Stimulated activated CD8-positive, alpha-beta memory T cell treated with anti-CD3 and anti-CD28 coated beads, Interleukin-12 subunit alpha, Interleukin-12 subunit beta, amount 100 ng/mL, for 24 hours (primary cell): ENCODE data around the gene NEK1.

Source experiments
- DNase-seq: peaks from one replicate; pipeline ENCODE4 v3.0.0-alpha.2; 2020; ENCODE audit errors: extremely low read depth

NEK1 gene

DNA sequence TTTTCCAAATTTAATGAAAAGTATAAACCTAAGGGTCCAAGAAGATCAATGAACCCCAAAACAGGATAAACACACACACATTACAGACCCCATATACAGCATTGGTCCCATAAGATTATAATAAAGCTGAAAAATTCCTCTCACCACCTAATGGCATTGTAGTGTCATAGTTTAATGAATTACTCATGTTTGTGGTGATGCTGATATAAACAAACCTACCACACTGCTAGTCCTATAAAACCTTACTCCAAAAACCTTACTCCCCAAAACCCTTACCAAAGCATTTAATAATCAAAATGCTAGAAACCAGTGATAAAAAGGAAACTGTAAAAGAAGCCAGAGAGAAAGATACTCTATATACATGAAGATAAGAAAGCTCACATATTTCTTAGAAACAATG, 193.5 kb downstream of the NEK1 start:
- DNase-seq: no peak

DNA sequence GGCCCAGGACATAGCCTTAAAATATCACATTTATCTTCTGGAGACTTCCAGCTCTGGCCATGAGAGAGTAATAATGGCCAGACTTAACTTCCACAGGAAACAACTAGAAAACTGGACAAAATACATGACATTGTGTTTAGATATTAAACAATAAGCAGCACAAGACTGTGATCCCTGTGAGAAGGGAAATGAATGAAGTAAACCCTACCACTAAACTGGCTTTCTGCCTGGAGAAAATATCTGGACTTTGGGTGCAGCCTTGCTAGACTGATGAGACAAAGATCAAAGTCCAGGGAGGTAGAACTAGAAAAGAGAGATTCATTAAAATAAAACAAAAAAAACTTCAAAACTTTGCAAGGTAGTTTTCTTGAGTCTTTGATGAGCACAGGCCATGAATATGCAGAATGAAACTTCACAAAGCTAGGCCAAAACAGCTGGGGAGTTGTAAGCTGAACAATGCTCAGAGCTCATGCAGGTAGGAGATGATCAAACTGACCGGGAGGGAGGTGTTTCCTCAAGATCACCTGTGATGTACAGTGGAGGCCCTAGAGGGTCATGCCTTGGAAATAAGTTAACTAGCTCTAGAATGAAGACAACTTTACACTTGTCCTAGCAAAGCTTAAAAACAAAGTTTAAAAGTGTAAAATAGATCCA, 194.6 kb downstream of the NEK1 start:
- DNase-seq: no peak

DNA sequence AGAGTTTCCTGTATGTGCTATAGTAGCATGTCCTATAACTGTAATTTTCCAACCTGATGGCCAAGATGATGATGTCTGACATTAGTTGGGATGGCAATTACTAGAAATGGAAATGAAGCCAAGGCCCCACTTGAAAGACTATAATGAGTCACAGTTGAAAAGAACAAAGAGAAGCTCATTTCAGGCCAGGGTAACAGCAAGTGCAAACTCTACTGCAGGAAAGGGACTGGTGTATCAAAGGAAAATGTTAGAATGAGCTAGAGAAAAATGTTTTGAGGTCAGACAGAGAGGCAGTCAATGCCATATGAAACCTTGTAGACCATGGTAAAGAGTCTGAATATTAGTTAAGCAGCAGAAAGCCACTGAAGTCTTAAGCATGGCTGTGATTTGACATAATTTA, 195.4 kb downstream of the NEK1 start:
- no peak for DNase-seq

DNA sequence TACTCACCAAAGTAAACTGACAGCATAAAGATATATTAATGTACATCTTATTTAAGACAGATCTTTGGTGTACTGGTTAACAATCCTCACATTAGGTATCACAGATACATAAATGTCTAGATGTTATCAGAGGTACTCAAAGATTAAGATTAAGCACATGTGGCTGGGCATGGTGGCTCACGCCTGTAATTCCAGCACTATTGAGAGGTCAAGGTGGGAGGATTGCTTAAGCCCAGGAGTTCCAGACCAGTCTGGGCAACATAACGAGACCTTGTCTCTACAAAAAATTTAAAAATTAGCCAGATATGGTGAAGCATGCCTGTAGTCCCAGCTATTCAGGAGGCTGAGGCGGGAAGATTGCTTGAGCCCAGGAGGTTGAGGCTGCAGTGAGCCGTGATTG, 195.9 kb downstream of the NEK1 start:
- DNase-seq: no peak

DNA sequence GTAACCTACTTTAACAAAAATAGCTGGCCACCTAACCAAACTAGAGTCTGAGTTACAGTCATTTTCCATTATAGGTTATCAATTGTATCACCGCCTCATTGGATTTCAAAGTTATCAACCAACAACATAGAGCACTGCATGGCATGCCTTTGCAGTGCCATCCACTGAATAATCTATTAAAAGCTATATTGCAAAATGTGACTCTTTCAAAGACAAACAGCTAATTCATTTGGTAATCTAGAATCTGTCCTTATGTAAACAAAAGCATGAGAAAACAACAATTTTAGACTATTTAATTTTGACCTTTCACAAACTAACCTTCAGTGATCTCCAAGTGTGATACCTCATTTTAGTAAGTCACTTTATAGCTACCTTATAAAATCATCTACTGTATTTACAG, 197.5 kb downstream of the NEK1 start:
- DNase-seq: no peak

DNA sequence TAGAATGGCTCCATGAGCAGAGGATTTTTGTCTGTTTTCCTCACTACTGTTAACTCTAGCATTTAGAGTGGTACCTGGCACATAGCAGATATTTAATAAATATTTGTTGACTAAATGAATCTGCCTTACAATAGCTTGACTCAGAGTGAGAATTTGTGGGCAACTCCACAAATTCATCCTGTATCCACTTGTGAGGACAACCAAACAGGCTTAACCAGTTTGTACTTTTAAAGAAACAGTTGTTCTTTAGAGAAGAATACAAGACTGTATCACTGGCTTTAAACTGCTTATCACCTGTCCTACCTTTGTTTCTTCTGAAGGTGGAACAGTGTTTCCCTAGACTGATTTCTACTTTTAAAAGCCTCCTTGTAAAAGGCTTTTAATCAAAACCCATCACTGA, 200.3 kb downstream of the NEK1 start:
- no peak for DNase-seq

DNA sequence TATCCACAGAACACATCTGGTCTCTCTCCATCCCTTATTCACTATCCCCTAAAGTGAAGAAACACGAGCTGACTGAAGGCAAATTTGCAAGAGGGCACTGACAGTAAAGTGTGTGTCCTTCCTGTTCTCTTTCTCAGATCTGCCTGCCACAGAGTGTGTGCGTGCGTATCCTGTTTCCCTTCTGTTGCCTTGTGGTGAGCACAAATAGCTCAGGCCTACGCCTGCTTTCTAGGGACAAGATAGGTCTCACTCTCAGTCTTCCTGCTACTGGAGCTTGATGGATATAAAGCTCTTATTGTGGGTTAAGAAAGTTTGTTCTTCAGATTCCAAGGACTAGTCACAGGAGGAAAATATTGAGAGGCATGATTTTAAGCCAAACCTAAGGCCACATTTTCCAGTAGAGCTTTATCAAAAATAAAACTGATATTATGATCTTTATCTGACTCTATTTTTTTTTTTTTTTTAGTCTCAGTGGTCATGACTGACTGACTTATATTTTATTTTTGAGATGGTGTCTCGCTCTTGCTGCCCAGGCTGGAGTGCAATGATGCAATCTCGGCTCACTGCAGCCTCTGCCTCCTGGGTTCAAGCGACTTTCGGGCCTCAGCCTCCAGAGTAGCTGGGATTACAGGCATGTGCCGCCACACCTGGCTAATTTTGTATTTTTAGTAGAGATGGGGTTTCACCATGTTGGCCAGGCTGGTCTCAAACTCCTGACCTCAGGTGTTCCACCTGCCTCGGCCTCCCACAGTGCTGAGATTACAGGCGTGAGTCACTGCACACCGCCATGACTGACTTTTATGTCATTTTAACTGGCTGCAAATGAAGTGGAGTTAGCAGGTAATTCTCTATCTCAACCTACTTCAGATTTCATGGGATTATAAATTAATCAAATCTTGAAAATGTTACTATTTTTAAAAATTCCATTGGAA, 201.3 kb downstream of the NEK1 start:
- DNase-seq: no peak

DNA sequence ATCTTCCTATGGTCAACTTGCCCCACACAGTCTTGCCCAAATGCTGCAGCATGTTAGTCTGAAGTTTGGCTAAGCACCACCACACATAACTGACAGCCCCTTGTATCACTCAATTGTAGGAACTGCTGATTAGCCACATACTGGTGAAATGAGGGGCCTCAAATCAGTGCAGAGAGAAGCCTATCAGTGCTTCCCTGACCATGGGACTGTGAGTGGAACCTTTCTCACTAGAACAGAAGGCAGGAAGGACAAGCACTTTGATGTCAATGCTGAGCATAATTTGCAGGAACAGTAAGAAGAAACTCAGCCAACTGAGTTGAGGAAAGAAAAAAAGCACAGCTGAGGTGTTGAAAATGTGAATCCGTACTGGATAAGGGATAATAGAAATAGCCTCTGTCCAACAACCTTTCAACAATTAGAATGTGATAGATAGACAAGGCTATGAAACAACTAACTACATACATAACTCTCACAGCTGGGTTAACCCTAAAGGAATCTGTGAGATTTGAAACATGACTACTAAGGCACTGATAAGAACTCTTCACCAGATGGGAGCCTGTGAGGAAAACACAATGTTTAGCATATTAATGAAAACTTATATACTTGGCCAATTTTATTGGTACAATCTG, 205.1 kb downstream of the NEK1 start:
- DNase-seq: no peak

DNA sequence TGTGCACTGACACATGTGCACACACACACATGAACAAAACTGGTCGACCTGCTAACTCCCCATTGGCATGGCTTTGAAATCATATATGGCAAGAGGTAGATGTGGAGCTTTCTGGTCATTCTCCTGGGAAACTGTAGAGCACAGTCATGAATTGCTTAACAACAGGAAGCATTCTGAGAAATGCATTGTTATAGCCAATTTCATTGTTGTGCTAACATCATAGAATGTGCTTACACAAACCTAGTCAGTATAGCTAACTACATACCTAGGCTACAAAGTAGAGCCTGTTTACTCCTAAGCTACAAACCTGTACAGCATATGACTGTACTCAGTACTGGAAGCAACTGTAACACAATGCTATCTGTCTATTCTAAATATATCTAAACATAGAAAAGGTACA, 207.4 kb downstream of the NEK1 start:
- no peak for DNase-seq

DNA sequence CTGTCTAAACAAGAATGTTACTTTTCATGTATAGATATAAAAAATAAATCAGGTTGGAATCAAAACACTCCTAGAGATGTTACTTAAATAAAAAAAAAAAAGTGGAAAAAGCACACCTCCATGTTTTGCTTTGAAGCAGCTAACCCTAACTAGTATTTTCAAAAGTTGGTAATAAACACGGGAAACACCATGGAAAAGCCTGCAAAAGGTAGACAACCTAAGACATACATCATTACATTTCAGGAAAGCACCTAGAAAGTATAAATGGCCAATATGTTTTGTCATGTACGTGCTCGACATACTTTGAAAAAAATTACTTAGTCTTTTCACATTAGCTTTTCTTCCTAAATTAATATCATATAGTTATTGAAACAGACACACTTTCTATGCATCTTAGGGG, 211.6 kb downstream of the NEK1 start:
- DNase-seq: no peak

DNA sequence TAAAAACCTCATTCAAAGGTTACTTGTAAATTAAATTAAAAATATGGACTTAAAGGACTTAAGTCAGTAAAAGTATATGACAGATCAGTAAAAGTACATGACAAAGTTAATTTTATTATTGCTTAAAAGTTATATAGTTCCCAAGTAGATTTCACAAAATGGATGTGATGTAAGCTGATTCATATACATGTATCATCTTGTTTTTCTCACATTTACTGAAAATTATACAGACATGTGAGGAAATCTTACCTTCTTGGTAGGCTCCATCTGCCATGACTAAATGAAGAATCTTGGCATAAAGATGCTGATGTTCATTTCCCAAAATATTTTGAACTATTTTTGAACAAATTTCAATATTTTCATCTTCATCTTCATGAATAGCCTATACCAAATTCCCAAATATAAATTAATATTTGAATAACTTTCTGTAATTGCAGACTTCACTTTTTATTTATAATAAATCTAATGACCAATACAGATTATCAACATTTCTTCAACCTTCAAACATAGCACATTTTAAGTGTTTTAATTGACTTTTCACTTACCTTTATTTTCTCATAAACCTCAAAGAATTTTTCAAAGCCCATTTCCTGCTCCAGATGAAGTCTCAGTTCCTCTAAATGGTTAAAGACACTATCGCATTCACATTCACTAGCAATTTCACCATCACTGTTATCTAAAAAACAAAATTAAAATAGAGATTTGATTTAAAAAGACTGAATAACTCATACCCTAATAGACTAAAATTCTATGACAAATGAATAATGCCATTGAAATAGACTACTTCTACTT, 212.2 kb downstream of the NEK1 start:
- DNase-seq: no peak

DNA sequence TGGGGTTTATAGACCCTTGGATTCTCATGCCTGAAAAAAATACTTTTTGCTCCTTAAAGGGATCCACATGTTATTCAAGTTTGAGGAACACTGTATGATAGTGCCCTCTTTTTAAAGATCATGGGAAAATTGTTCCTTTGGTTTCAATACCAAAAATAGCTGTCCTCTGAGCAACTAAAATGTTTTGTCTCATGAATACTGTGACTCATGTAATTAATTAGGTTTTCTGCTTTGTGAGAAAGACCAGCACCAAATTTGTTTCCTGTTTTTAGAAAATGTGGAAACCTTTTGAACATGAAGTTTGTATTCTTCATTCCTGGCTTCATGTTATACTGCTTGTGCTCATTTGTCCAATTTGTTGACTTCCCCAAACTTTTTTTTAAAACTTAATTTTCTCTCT, 214.1 kb downstream of the NEK1 start:
- no peak for DNase-seq

DNA sequence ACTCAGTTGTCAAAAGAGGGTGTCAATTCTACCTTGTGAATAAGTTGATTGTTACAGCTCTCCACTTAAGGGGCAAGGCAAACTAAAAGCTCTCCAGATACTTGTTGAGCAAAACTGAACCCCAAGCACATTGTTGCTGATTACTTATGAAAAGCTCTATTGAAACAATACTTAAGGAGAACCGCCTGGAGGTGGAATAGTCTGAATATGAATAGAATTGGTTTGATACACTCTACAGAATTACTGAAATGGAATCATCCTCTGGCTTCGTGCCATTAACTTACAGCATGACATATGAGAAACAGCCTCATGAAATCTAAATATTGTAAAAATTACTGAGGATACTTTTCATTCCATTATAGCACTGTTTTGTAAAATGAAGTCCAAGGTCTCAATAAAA, 214.6 kb downstream of the NEK1 start:
- no peak for DNase-seq

DNA sequence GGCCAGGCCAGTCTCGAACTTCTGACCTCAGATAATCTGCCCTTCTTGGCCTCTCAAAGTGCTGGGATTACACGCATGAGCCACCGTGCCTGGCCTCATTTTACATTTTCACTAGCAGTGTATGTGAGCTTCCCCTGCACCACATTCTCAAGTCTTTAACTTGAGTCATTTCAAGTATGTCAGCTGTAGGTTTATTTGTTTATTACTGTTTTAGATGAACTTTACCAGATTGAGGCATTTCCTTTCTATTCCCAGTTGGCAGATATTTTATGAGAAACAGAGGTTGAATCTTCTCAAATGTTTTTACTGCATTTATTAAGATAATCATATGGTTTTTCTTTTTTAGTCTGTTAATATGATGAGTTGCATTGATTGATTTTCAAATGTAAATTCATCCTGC, 227.0 kb downstream of the NEK1 start:
- no peak for DNase-seq

DNA sequence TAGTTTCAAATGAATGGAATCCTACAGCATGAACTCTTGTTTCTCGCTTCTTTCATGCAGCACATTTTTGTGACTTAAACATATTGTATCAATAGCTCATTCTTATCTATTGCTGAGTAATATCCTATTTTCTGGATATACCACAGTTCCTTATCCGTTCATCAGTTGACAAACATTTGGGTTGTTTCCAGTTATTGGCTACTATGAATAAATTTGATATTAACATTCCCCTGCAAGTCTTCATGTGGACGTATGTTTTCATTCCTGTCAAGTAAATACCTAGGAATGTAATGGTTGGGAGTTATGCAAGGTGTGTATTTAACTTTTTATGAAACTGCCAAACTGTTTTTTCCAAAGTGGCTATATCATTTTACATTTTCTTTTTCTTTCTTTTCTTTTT, 227.6 kb downstream of the NEK1 start:
- no peak for DNase-seq

DNA sequence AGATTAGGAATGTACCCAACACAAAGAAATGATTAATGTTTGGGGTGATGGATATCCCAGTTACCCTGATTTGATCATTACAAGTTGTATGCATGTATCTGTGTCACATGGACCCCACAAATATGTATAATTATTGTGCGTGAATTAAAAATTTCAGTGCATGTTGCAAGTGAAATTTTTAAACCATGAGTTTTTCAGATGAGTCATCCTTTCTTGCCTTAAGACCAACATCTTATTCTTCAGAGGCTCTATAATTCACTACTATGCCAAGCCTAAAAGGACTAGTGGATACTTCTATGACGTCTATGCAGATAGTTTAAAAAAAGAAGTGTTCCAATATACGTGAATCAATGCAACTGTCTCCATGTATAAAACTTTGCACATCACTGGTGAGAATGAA, 228.7 kb downstream of the NEK1 start:
- no peak for DNase-seq

DNA sequence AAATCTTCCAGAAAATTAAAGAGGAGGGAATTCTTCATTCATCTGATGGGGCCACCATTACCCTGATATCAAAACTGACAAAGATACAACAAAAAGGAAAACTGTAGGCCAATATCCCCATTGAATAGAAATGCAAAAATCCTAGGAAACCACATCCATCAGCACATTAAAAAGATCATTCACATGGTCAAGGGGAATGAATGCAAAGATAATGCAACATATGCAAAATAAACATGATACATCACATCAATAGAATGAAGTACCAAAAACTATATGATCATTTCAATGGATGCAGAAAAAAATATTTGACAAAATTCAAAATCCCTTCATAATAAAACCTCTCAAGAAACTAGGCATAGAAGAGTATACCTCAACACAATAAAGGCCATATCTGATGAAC, 232.7 kb downstream of the NEK1 start:
- no peak for DNase-seq

DNA sequence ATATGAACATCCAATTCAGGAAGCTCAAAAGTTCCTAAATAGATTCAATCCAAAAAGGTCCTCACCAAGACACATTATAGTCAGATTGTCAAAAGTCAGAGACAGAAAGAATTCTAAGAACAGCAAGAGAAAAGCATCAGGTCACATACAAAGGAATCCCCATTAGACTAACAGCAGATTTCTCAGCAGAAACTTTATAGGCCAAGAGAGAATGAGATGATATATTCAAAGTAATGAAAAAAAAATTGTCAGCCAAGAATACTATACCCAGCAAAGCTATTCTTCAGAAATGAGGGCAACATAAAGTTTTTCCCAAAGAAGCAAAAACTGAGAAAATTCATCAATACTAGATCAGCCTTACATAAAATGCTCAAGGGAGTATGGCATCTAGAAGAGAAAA, 235.0 kb downstream of the NEK1 start:
- no peak for DNase-seq

DNA sequence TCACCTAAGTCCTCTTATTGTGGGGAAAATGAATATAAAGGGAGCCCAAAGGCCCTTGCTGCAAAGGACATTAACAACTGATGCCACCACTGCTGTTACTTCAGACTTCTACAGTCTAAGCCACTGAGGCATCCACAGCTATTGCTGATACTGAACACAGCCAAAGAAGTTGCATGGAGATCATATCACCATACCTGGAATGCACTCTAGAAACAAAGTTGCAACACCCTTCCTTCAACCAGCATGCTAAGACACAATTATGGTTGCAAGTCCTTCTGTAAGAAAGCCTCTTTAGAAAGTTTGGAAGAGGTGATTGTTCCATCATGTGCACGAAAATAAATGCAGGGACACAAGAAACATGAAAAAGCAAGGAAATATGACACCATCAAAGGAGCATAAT, 236.0 kb downstream of the NEK1 start:
- no peak for DNase-seq

DNA sequence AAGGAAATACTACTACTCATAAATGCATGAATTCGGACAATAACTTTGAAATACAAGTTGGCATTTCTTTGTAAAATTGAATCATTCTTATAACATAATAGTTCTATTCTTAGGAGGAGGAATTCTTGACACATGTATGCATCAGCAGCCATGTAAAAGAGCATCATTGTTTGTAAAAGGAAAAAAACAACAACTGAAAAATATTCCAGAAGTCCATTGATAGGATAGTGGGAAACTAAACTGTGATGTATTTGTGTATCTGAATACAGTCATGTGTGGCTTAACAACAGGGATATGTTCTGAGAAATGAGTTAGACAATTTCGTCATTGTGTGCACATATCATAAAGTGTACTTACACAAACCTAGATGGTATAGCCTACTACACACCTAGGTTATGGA, 239.6 kb downstream of the NEK1 start:
- DNase-seq: no peak

DNA sequence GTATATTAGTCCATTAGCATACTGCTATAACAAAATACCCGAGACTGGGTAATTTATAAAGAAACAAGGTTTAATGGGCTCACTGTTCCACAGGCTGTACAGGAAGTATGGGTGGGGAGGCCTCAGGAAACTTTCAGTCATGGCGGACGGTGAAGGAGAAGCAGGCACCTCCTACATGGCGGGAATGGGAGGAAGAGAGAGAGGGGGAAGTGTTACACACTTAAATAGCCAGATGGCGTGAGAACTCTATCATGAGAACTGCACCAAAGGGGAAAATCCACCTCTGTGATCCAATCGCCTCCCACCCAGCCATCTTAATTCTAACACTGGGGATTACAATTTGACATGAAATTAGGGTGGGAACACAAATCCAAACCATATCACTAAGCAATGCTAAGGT, 242.7 kb downstream of the NEK1 start:
- no peak for DNase-seq

DNA sequence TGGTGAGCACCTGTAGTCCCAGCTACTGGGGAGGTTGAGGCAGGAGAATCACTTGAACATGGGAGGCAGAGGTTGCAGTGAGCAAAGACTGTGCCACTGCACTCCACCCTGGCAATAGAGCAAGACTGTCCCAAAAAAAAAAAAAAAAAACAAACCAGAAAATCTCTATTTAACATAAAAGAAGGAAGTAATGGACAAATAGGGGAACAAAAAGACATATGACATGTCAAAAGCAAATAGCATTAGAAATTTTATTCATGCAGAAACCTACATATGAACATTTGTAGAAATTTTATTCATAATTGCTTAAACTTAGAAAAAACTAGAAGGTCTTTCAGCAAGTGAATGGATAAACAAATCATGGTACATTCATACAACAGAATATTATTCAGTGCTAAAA, 244.6 kb downstream of the NEK1 start:
- no peak for DNase-seq
